ENCODE data around the gene MIEF1.

MIEF1 gene

GRCh38 chr22:39475902-39476301, 26.2 kb upstream of the MIEF1 start:
- 81% methylated on average over 2 of the region's 3 CpGs for WGBS
- Histone ChIP-seq H2BK120ac (ENCODE audit: low read depth, low read length) (no peak overlapping the region), H3K4me2 (ENCODE audit: low read length, poor library complexity, severe bottlenecking) (no peak overlapping the region), H2AK5ac (ENCODE audit: low read length, severe bottlenecking) (no peak overlapping the region), H3K79me1 (replicated peaks; ENCODE audit: low read length, poor library complexity, severe bottlenecking) (no peaks in the 10 kb centered on the region), H3K23ac (ENCODE audit: low read length in 2 of 2) (no peak overlapping the region), H3K4ac (ENCODE audit: low read depth in 1 of 2, low read length in 2 of 2) (no peak overlapping the region), H4K91ac (ENCODE audit: low read length) (no peak overlapping the region), H2BK15ac (ENCODE audit: low read depth, poor library complexity, severe bottlenecking) (no peak overlapping the region), H2AFZ (ENCODE audit: low read depth, low read length) (no peak overlapping the region), H3K9ac (ENCODE audit: low read length) (no peak overlapping the region), H3K27me3 (ENCODE audit: control insufficient read depth in 1 of 2, insufficient read depth in 1 of 2, low read length in 2 of 2) (peaks cover 3 to 72% of the 10 kb centered on the region in 2 experiments), H3K9me3 (ENCODE audit: control insufficient read depth, low read length) (no peaks in the 10 kb centered on the region), H3K18ac (ENCODE audit: low read depth in 1 of 2, low read length in 2 of 2) (no peak overlapping the region), H2BK5ac (ENCODE audit: low read depth, low read length, poor library complexity, severe bottlenecking) (no peak overlapping the region), H3K27ac (ENCODE audit: low read length, poor library complexity, severe bottlenecking) (no peak overlapping the region), H3K36me3 (ENCODE audit: control insufficient read depth in 1 of 2, insufficient read depth in 2 of 2, low read depth in 1 of 2, low read length in 2 of 2) (no peaks in the 10 kb centered on the region), H2BK12ac (ENCODE audit: low read length in 2 of 2) (no peak overlapping the region), H3K14ac (ENCODE audit: low read length in 2 of 2) (no peak overlapping the region), H4K8ac (ENCODE audit: low read length) (no peak overlapping the region), H3K4me3 (ENCODE audit: insufficient read depth in 1 of 2, low read depth in 1 of 2, low read length in 2 of 2) (no peak overlapping the region), H3K4me1 (ENCODE audit: control insufficient read depth, insufficient read depth, low read depth, low read length) (peaks cover 37% of the 10 kb centered on the region)
- no peak for DNase-seq

- no peak overlapping the region for H3K14ac ChIP-seq (ENCODE audit: low read length in 2 of 2)
- no peak overlapping the region for H2BK120ac ChIP-seq (ENCODE audit: low read depth, low read length)
- H3K27ac ChIP-seq (ENCODE audit: low read length, poor library complexity, severe bottlenecking): no peak overlapping the region
- H4K91ac ChIP-seq (ENCODE audit: low read length): no peak overlapping the region
- no peaks in the 10 kb centered on the region for H3K79me1 ChIP-seq (replicated peaks; ENCODE audit: low read length, poor library complexity, severe bottlenecking)
- no peak overlapping the region for H3K4me3 ChIP-seq (ENCODE audit: insufficient read depth in 1 of 2, low read depth in 1 of 2, low read length in 2 of 2)
- peaks cover 7 to 71% of the 10 kb centered on the region in 2 experiments for H3K27me3 ChIP-seq (ENCODE audit: control insufficient read depth in 1 of 2, insufficient read depth in 1 of 2, low read length in 2 of 2)
- H3K23ac ChIP-seq (ENCODE audit: low read length in 2 of 2): no peak overlapping the region
- no peak overlapping the region for H2BK12ac ChIP-seq (ENCODE audit: low read length in 2 of 2)
- DNase-seq: no peak
- H3K4ac ChIP-seq (ENCODE audit: low read depth in 1 of 2, low read length in 2 of 2): no peak overlapping the region
- 82% methylated on average over 13 of the region's 13 CpGs for WGBS
- peaks cover 29% of the 10 kb centered on the region for H3K4me1 ChIP-seq (ENCODE audit: control insufficient read depth, insufficient read depth, low read depth, low read length)
- no peak overlapping the region for H2AK5ac ChIP-seq (ENCODE audit: low read length, severe bottlenecking)
- H3K4me2 ChIP-seq (ENCODE audit: low read length, poor library complexity, severe bottlenecking): no peak overlapping the region
- no peak overlapping the region for H2BK15ac ChIP-seq (ENCODE audit: low read depth, poor library complexity, severe bottlenecking)
- H3K18ac ChIP-seq (ENCODE audit: low read depth in 1 of 2, low read length in 2 of 2): no peak overlapping the region
- H4K8ac ChIP-seq (ENCODE audit: low read length): no peak overlapping the region
- no peak overlapping the region for H2BK5ac ChIP-seq (ENCODE audit: low read depth, low read length, poor library complexity, severe bottlenecking)
- no peak overlapping the region for H2AFZ ChIP-seq (ENCODE audit: low read depth, low read length)
- H3K9me3 ChIP-seq (ENCODE audit: control insufficient read depth, low read length): no peaks in the 10 kb centered on the region
- no peak overlapping the region for H3K9ac ChIP-seq (ENCODE audit: low read length)
- no peaks in the 10 kb centered on the region for H3K36me3 ChIP-seq (ENCODE audit: control insufficient read depth in 1 of 2, insufficient read depth in 2 of 2, low read depth in 1 of 2, low read length in 2 of 2)
Measured at GRCh38 chr22:39476664-39477063, 25.4 kb upstream of the MIEF1 start.

GRCh38 chr22:39477542-39477941, 24.5 kb upstream of the MIEF1 start:
- no peak overlapping the region for H3K4me3 ChIP-seq (ENCODE audit: insufficient read depth in 1 of 2, low read depth in 1 of 2, low read length in 2 of 2)
- H4K8ac ChIP-seq (ENCODE audit: low read length): no peak overlapping the region
- no peak overlapping the region for H3K27ac ChIP-seq (ENCODE audit: low read length, poor library complexity, severe bottlenecking)
- no peak overlapping the region for H3K18ac ChIP-seq (ENCODE audit: low read depth in 1 of 2, low read length in 2 of 2)
- no peak overlapping the region for H2BK12ac ChIP-seq (ENCODE audit: low read length in 2 of 2)
- H3K36me3 ChIP-seq (ENCODE audit: control insufficient read depth in 1 of 2, insufficient read depth in 2 of 2, low read depth in 1 of 2, low read length in 2 of 2): no peaks in the 10 kb centered on the region
- no peak overlapping the region for H2AFZ ChIP-seq (ENCODE audit: low read depth, low read length)
- H3K4ac ChIP-seq (ENCODE audit: low read depth in 1 of 2, low read length in 2 of 2): no peak overlapping the region
- H3K14ac ChIP-seq (ENCODE audit: low read length in 2 of 2): no peak overlapping the region
- H2BK15ac ChIP-seq (ENCODE audit: low read depth, poor library complexity, severe bottlenecking): no peak overlapping the region
- peaks cover 7 to 62% of the 10 kb centered on the region in 2 experiments for H3K27me3 ChIP-seq (ENCODE audit: control insufficient read depth in 1 of 2, insufficient read depth in 1 of 2, low read length in 2 of 2)
- 85% methylated on average over 9 of the region's 9 CpGs for WGBS
- H3K9me3 ChIP-seq (ENCODE audit: control insufficient read depth, low read length): no peaks in the 10 kb centered on the region
- no peak for DNase-seq
- no peak overlapping the region for H3K23ac ChIP-seq (ENCODE audit: low read length in 2 of 2)
- no peak overlapping the region for H4K91ac ChIP-seq (ENCODE audit: low read length)
- no peak overlapping the region for H2AK5ac ChIP-seq (ENCODE audit: low read length, severe bottlenecking)
- H3K4me1 ChIP-seq (ENCODE audit: control insufficient read depth, insufficient read depth, low read depth, low read length): peaks cover 20% of the 10 kb centered on the region
- no peaks in the 10 kb centered on the region for H3K79me1 ChIP-seq (replicated peaks; ENCODE audit: low read length, poor library complexity, severe bottlenecking)
- H2BK120ac ChIP-seq (ENCODE audit: low read depth, low read length): no peak overlapping the region
- no peak overlapping the region for H3K4me2 ChIP-seq (ENCODE audit: low read length, poor library complexity, severe bottlenecking)
- no peak overlapping the region for H3K9ac ChIP-seq (ENCODE audit: low read length)
- H2BK5ac ChIP-seq (ENCODE audit: low read depth, low read length, poor library complexity, severe bottlenecking): no peak overlapping the region

GRCh38 chr22:39478441-39478850, 23.6 kb upstream of the MIEF1 start:
- Histone ChIP-seq H3K4me2 (ENCODE audit: low read length, poor library complexity, severe bottlenecking) (no peak overlapping the region), H4K91ac (ENCODE audit: low read length) (no peak overlapping the region), H3K27me3 (ENCODE audit: control insufficient read depth in 1 of 2, insufficient read depth in 1 of 2, low read length in 2 of 2) (peaks cover 7 to 65% of the 10 kb centered on the region in 2 experiments), H2AFZ (ENCODE audit: low read depth, low read length) (no peak overlapping the region), H2BK120ac (ENCODE audit: low read depth, low read length) (no peak overlapping the region), H2BK15ac (ENCODE audit: low read depth, poor library complexity, severe bottlenecking) (no peak overlapping the region), H2BK5ac (ENCODE audit: low read depth, low read length, poor library complexity, severe bottlenecking) (no peak overlapping the region), H2AK5ac (ENCODE audit: low read length, severe bottlenecking) (no peak overlapping the region), H3K23ac (ENCODE audit: low read length in 2 of 2) (no peak overlapping the region), H3K79me1 (replicated peaks; ENCODE audit: low read length, poor library complexity, severe bottlenecking) (no peaks in the 10 kb centered on the region), H3K14ac (ENCODE audit: low read length in 2 of 2) (no peak overlapping the region), H3K36me3 (ENCODE audit: control insufficient read depth in 1 of 2, insufficient read depth in 2 of 2, low read depth in 1 of 2, low read length in 2 of 2) (no peaks in the 10 kb centered on the region), H4K8ac (ENCODE audit: low read length) (no peak overlapping the region), H3K9me3 (ENCODE audit: control insufficient read depth, low read length) (no peaks in the 10 kb centered on the region), H3K4ac (ENCODE audit: low read depth in 1 of 2, low read length in 2 of 2) (no peak overlapping the region), H3K4me1 (ENCODE audit: control insufficient read depth, insufficient read depth, low read depth, low read length) (peaks cover 14% of the 10 kb centered on the region), H2BK12ac (ENCODE audit: low read length in 2 of 2) (no peak overlapping the region), H3K27ac (ENCODE audit: low read length, poor library complexity, severe bottlenecking) (no peak overlapping the region), H3K4me3 (ENCODE audit: insufficient read depth in 1 of 2, low read depth in 1 of 2, low read length in 2 of 2) (no peak overlapping the region), H3K18ac (ENCODE audit: low read depth in 1 of 2, low read length in 2 of 2) (no peak overlapping the region), H3K9ac (ENCODE audit: low read length) (no peak overlapping the region)
- WGBS: 66% methylated on average over 9 of the region's 9 CpGs
- no peak for DNase-seq

Measured in mesenchymal stem cell (in vitro differentiated cells and primary cell).